ENCODE data around the gene MTHFR. TPM values are rescaled to one million over a fixed set of nuclear protein-coding genes. Genes with fewer than 3 reads are reported as not detected.
A peak's percentile ranks its signal among the peaks of the same experiment; 100 is the strongest.

MTHFR gene
- total RNA-seq, 1 donor from 2014 or later = 48.4 TPM

DNA sequence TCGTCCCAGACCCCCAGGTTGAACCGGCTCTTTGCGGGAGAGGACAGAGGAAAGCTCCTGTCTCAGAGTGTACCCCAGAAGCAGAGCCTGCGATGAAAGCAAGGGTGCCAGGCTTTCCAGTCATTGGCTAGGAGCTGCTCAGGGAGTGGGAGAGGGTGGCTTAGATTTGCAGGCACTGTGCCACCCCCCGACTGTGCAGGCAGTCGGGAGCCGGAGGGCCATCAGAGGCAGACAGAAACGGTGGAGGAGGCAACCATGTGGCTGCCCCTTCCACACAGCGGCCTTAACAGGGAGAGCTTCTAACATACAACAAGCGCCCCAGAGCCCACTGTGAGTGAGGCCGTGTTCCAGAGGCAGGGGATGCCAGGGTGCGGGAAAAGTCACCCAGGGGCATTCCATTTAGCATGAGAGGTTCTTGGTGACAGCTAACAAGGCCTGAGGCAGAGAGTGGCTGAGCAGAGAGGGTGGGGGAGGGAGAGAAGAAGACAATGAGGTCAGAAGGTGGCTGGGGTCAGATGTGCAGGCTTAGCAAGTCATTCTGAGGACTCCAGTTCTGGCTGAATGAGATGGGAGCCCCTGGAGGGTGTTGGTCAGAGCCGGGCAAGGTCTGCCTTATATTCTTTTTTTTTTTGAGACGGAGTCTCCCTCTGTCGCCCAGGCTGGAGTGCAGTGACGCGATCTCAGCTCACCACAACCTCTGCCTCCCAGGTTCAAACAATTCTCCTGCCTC is 53.2 kb downstream of the MTHFR start:
- Histone ChIP-seq H3K4me3 (no peak overlapping the region), H3K27ac (no peak overlapping the region), H3K27me3 (no peaks in the 10 kb centered on the region), H3K36me3 (peaks cover 17 to 22% of the 10 kb centered on the region in 2 donors), H3K4me1 (no peaks in the 10 kb centered on the region), H3K9me3 (no peaks in the 10 kb centered on the region)
- intact Hi-C loops (cut with DNase I) = no loop called here
- TF ChIP-seq, protein P1, sequence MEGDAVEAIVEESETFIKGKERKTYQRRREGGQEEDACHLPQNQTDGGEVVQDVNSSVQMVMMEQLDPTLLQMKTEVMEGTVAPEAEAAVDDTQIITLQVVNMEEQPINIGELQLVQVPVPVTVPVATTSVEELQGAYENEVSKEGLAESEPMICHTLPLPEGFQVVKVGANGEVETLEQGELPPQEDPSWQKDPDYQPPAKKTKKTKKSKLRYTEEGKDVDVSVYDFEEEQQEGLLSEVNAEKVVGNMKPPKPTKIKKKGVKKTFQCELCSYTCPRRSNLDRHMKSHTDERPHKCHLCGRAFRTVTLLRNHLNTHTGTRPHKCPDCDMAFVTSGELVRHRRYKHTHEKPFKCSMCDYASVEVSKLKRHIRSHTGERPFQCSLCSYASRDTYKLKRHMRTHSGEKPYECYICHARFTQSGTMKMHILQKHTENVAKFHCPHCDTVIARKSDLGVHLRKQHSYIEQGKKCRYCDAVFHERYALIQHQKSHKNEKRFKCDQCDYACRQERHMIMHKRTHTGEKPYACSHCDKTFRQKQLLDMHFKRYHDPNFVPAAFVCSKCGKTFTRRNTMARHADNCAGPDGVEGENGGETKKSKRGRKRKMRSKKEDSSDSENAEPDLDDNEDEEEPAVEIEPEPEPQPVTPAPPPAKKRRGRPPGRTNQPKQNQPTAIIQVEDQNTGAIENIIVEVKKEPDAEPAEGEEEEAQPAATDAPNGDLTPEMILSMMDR (IDR thresholded peaks at IDR 0.05) = no peak
- DNase-seq (ENCODE audit: low spot score in 2 of 2) = no peak

DNA sequence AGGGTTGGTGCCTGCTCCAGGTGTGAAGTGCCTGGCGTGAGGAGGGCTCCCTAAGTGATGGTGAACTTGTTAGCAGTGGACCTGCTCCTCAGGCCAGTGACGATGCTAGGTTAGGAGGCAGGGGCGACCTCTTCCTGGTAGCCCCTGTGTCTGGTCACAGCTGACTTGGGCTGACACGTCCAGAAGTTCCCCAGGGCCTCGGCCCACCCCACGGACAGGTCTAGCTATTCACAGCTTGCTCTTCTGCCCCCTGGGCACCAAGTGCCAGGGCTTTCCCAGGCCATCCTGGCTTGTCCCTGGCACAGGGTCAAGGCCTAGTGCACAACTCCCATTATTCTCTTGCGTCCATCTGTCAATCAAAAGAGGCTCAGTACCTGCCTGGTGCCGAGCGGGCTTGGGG is 54.7 kb downstream of the MTHFR start:
- intact Hi-C loops (cut with DNase I) = no loop called here
- H3K27ac ChIP-seq = no peak overlapping the region
- no peaks in the 10 kb centered on the region for H3K9me3 ChIP-seq
- no peak overlapping the region for H3K4me3 ChIP-seq
- H3K36me3 ChIP-seq = peaks cover 17 to 22% of the 10 kb centered on the region in 2 donors
- DNase-seq (ENCODE audit: low spot score in 2 of 2) = no peak
- TF ChIP-seq, protein P1 (IDR thresholded peaks at IDR 0.05) = no peak
- H3K4me1 ChIP-seq = no peaks in the 10 kb centered on the region
- H3K27me3 ChIP-seq = no peaks in the 10 kb centered on the region

DNA sequence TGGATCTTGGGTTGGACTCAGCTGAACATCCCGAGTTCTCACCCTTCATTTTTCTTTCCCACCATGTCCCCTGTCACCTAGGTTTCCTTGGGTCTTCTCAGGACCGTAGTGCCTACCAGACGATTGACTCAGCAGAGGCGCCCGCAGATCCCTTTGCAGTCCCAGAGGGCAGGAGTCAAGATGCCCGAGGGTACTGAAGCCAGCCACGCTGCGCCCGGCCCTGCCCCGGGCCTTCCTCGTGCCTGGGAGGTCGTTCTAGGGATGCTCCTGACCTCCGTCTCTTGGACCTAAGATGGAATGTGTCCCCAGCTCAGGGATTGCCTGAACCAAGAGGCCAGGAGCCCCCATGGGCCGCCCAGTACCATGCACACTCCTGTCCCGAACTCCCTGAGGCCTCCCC is 55.8 kb downstream of the MTHFR start:
- no peaks in the 10 kb centered on the region for H3K9me3 ChIP-seq
- H3K4me3 ChIP-seq = no peak overlapping the region
- no peaks in the 10 kb centered on the region for H3K4me1 ChIP-seq
- H3K36me3 ChIP-seq = peaks cover 17 to 22% of the 10 kb centered on the region in 2 donors
- H3K27me3 ChIP-seq = no peaks in the 10 kb centered on the region
- intact Hi-C loops (cut with DNase I) = no loop called here
- no peak for DNase-seq (ENCODE audit: low spot score in 2 of 2)
- TF ChIP-seq, protein P1 (IDR thresholded peaks at IDR 0.05) = no peak
- H3K27ac ChIP-seq = no peak overlapping the region

DNA sequence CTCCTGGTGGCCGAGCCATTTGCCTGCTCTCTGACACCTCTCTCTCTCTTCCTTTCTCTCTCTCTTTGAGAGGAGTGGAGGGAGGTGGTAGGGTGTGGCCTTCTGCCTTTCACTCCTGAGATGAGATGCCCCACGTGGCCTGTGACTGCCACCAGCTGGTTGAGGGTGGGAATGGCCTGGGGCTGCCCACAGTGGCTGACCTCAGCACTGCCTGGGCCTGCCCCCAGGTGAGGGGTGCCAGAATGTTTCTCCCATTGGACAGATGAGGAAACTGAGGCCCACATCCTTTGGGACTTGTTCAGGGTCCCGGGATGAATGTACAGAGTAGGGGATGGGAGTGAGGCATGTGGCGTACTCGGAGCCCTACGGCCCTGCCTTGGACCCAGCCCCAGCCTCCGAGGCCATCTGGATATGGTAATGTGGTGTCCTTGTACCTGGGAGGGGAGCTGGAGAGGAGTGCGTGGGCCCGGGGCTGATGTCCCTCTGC is 56.5 kb downstream of the MTHFR start:
- intact Hi-C loops (cut with DNase I) = no loop called here
- TF ChIP-seq, protein P1 (IDR thresholded peaks at IDR 0.05) = peak in 2 of 3 experiments; percentile 34 to 57
- Histone ChIP-seq H3K4me3 (no peak overlapping the region), H3K36me3 (peaks cover 17 to 22% of the 10 kb centered on the region in 2 donors), H3K4me1 (no peaks in the 10 kb centered on the region), H3K9me3 (no peaks in the 10 kb centered on the region), H3K27me3 (no peaks in the 10 kb centered on the region), H3K27ac (no peak overlapping the region)
- no peak for DNase-seq (ENCODE audit: low spot score in 2 of 2)

GRCh38 chr1:11748294-11749202 is 57.2 kb downstream of the MTHFR start:
- H3K4me1 ChIP-seq = no peaks in the 10 kb centered on the region
- peaks cover 17 to 22% of the 10 kb centered on the region in 2 donors for H3K36me3 ChIP-seq
- no peaks in the 10 kb centered on the region for H3K9me3 ChIP-seq
- no peak overlapping the region for H3K4me3 ChIP-seq
- intact Hi-C loops (cut with DNase I) = no loop called here
- TF ChIP-seq, protein P1 (IDR thresholded peaks at IDR 0.05) = no peak
- H3K27me3 ChIP-seq = no peaks in the 10 kb centered on the region
- DNase-seq (ENCODE audit: low spot score in 2 of 2) = no peak
- H3K27ac ChIP-seq = no peak overlapping the region

Data from ascending aorta (tissue), 2 donors.